ENCODE data around the gene ZDHHC21. TPM values are rescaled to one million over a fixed set of nuclear protein-coding genes. Genes with fewer than 3 reads are reported as not detected.

The ZDHHC21 gene
- total RNA-seq, 2 donors from 2014 or later, result 12.0 to 12.8 TPM

DNA sequence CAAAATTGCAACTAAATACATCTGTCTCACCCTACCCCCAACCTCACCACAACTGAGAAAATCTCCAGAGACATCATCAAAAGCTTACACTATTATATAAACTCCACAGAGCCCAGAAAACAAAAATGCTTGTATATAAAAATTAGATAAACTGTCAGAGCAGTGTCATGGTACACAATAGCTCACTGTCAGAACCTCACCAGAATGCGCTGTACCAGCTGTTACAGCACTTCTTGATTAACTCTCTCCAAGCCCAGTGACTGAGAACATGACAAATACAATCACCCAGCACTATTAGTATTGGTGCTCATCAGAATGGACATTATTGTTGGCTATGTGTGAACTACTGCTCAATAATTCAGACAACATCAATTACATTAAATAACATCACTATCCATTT, 65.7 kb downstream of the ZDHHC21 start:
- Mint-ChIP-seq H3K27ac (no peak overlapping the region), H3K9me3 (no peaks in the 10 kb centered on the region), H3K36me3 (peaks cover 6% of the 10 kb centered on the region)

DNA sequence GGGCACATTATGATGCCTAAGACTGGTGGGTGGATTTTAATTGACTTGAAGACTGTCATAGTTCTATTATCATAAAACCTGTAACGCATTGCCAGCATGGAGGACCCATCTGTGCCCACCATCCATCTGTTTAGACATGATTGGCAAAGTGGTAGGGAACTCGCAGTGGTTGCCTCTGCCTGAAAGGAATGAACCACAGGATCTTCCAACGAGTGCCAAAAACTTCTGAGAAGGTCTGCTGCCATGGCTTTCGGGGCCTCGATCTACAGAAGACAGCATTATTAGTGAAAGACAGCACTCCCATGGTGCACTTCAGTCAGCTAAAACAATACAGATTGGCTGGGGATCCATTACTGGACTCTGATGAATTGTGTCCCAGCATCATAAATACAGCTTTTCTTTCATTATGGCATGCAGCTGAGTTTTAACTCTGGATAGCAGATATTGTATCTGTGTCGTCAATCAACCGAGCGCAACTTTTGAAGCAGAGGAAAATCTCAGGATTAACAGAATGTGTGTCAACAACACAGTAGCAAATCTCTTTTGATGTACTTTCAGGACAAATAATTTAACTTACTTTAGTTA, 74.3 kb downstream of the ZDHHC21 start:
- Mint-ChIP-seq H3K4me3 (no peak overlapping the region), H3K27ac (no peak overlapping the region), H3K4me1 (ENCODE audit: low read depth in 2 of 2) (no peaks in the 10 kb centered on the region), H3K27me3 (no peaks in the 10 kb centered on the region), H3K9me3 (no peaks in the 10 kb centered on the region), H3K36me3 (no peaks in the 10 kb centered on the region)
- ATAC-seq (no peak), DNase-seq (ENCODE audit: low spot score) (no peak)

More for the DNA sequence above, 65.7 kb downstream of the ZDHHC21 start:
- no peak for ATAC-seq
- no peak for DNase-seq (ENCODE audit: low spot score)
- no peaks in the 10 kb centered on the region for H3K27me3 Mint-ChIP-seq
- H3K4me1 Mint-ChIP-seq (ENCODE audit: low read depth in 2 of 2), result peaks cover 0 to 6% of the 10 kb centered on the region in 2 donors
- H3K4me3 Mint-ChIP-seq, result no peak overlapping the region

DNA sequence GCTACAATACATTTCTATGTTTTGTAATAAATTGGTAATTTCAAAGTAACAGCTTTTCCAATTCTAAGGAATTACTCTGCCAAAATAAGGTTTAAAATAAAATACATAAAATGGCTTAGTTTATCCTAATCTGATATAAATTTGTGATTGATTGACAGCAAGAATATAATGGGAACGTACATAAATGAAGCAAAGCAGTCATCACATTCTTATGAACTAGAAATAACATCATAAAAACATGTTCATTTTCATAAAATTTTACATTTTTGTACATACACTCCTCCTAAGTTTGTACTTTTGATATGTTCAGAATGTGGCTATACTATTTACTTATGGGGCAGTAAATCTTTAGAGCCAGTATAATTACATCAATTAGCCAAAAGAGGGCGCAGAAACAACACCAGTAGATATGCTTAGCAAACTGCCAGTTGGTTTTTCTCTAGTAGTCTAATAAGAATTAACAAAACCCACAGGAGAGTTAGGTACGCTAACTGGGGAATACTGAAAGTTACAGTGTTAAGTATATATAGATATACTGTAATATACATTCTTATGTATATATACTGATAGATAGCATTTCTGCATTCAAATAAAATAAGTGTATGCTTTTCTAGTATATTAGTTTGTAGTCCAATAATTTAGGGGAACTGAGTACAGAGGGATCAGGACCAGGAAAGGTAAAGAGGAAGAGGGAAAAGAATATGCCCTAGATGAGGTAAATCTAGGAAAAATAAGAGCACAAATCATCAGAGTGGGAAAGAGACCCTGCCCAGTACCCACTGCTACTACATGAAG, 76.8 kb downstream of the ZDHHC21 start:
- no peak for DNase-seq (ENCODE audit: low spot score)
- no peaks in the 10 kb centered on the region for H3K4me1 Mint-ChIP-seq (ENCODE audit: low read depth in 2 of 2)

DNA sequence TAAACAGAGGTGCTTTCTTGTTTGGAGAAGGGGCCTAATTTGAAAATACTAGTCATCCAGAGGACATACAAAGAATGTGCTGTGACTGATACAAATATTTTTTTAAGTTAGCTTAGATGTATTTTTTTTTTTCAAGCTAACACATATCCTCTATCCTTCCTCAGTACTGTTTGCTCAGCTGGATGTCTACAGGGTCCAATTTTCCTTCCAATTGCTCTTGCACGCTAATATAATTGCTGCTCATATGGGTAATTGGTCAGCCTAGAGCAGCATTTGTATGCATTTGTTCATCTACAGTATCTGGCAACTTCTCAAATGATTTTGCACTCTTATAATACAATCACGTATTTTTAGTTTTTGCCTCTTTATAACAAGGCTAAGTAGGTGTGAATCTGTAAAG, 84.7 kb downstream of the ZDHHC21 start:
- no peak overlapping the region for H3K27ac Mint-ChIP-seq
- DNase-seq (ENCODE audit: low spot score) (no peak), ATAC-seq (no peak)
- no peaks in the 10 kb centered on the region for H3K27me3 Mint-ChIP-seq
- H3K9me3 Mint-ChIP-seq, result no peaks in the 10 kb centered on the region
- no peaks in the 10 kb centered on the region for H3K4me1 Mint-ChIP-seq (ENCODE audit: low read depth in 2 of 2)
- no peak overlapping the region for H3K4me3 Mint-ChIP-seq
- no peaks in the 10 kb centered on the region for H3K36me3 Mint-ChIP-seq

More for the DNA sequence above, 76.8 kb downstream of the ZDHHC21 start:
- no peak for ATAC-seq
- no peak overlapping the region for H3K27ac Mint-ChIP-seq
- no peaks in the 10 kb centered on the region for H3K27me3 Mint-ChIP-seq
- no peaks in the 10 kb centered on the region for H3K9me3 Mint-ChIP-seq
- no peaks in the 10 kb centered on the region for H3K36me3 Mint-ChIP-seq
- H3K4me3 Mint-ChIP-seq, result no peak overlapping the region

DNA sequence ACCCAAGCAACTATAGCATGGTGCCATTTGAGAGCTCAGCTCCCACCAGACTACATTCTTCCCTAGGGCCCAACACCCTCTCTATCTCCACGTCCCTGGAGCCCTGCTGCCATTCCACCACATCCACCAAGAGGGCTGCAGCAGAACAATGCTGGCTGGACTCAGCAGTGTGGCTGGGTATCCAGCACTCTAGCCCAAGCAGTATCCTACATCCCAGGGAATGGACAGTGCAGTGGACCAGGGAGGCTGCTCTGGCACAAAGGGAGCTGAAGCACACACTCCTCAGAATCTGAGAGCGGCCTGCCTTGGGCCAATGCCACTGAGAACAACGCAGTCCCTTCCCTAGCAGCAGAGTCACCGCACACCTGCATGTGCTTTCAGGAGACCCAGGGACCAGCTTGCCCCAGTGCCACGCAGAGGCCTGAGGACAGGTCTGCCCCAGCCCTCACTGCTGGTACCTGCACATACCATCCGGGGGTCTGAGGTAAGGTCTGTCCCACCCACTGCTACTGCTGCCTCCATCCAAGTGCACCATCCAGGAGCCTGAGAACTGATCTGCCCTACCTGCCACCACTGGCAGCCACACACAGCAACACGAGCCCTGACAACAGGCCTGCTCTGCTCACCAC, 95.9 kb downstream of the ZDHHC21 start:
- no peaks in the 10 kb centered on the region for H3K27me3 Mint-ChIP-seq
- peaks cover 16% of the 10 kb centered on the region for H3K9me3 Mint-ChIP-seq
- H3K4me3 Mint-ChIP-seq, result no peak overlapping the region
- H3K27ac Mint-ChIP-seq, result no peak overlapping the region
- H3K4me1 Mint-ChIP-seq (ENCODE audit: low read depth in 2 of 2), result peaks cover 0 to 13% of the 10 kb centered on the region in 2 donors
- no peak for DNase-seq (ENCODE audit: low spot score)
- ATAC-seq, result peak; percentile 33 to 55
- peaks cover 32% of the 10 kb centered on the region for H3K36me3 Mint-ChIP-seq

DNA sequence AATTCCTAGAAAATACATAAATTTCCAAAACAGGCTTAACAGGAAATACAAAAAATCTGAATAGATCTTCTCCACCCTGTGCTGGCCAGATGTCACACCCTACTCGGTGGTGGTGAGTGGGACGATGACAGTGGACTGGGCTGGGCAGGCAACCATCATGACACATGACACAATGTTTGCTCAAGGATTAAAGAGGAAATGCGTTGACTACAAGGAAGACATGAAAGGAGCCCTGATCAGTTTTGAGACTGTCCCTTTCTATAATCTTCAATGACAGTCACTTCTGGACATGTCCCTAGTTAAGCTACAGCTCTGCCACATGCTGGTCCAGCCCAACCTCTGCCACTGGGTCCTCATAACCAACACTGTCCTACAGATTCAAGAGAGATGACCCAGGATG, 99.8 kb downstream of the ZDHHC21 start:
- DNase-seq (ENCODE audit: low spot score) (no peak), ATAC-seq (no peak)
- H3K9me3 Mint-ChIP-seq, result peaks cover 4% of the 10 kb centered on the region
- H3K4me3 Mint-ChIP-seq, result no peak overlapping the region
- H3K4me1 Mint-ChIP-seq (ENCODE audit: low read depth in 2 of 2), result peaks cover 0 to 7% of the 10 kb centered on the region in 2 donors
- no peak overlapping the region for H3K27ac Mint-ChIP-seq
- no peaks in the 10 kb centered on the region for H3K27me3 Mint-ChIP-seq
- peaks cover 23% of the 10 kb centered on the region for H3K36me3 Mint-ChIP-seq

DNA sequence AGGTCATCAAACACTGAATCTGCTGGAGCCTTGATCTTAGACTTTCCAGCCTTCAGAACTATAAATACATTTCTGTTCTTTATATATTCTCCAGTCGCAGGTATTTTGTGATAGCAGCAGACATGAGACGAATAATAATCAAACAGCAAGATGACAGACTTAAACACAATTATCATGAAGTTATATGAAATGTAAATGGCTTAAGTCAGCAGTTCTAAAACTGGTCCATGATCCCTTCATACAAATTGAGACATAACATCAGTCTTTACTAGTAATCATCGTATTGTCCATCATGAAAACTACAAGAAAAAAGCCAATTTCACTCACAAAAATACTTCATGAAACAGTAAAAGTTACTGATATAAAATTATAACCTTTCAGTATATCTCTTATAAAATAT, 101.8 kb downstream of the ZDHHC21 start:
- Mint-ChIP-seq H3K4me1 (ENCODE audit: low read depth in 2 of 2) (peaks cover 6% of the 10 kb centered on the region in 2 donors), H3K36me3 (peaks cover 26% of the 10 kb centered on the region), H3K9me3 (no peaks in the 10 kb centered on the region), H3K27me3 (no peaks in the 10 kb centered on the region), H3K4me3 (no peak overlapping the region), H3K27ac (no peak overlapping the region)
- ATAC-seq, result no peak
- DNase-seq (ENCODE audit: low spot score), result no peak

DNA sequence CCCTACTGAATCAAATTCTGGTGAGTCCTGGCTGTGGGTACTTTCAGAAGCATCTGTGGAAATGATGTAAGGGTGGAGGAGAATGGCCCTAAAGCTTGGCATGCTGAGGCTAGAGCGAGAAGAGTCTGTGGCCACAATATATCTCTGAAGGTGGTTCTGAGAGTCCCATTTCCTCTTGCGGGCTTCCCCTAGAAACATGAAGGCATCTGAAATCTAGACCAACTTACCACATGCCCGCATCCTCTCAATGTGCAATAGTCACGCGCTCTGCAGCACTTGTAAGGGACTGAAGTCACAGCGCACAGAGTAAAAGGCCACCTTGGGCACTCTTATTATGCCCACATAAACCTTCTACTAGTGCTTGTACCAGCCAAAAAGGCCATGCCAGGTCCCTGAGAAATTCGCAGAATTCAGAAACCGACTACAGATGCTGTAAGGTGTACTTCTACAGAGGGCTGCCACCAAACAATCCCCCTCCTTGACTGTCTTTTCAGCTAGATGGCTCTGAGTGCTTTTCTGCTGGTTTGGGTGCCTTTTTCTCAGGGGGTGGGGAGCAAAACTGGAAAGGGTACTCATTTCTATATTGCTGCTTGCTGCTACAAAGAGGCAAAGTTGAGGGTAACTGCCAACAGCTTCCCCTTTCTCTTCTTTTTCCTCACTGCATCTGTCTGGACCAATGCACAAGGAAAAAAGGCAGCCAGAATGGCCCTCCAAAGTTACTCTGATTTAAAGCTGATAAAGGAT, 107.3 kb downstream of the ZDHHC21 start:
- H3K27ac Mint-ChIP-seq, result peak overlapping the region in 1 of 2 donors; percentile 4
- H3K9me3 Mint-ChIP-seq, result no peaks in the 10 kb centered on the region
- ATAC-seq (peak; percentile 95 to 97), DNase-seq (ENCODE audit: low spot score) (peak; percentile 68)
- peaks cover 20 to 23% of the 10 kb centered on the region in 2 donors for H3K4me1 Mint-ChIP-seq (ENCODE audit: low read depth in 2 of 2)
- H3K36me3 Mint-ChIP-seq, result peaks cover 23% of the 10 kb centered on the region
- H3K4me3 Mint-ChIP-seq, result peak overlapping the region; percentile 28
- peaks cover 0 to 3% of the 10 kb centered on the region in 2 donors for H3K27me3 Mint-ChIP-seq

DNA sequence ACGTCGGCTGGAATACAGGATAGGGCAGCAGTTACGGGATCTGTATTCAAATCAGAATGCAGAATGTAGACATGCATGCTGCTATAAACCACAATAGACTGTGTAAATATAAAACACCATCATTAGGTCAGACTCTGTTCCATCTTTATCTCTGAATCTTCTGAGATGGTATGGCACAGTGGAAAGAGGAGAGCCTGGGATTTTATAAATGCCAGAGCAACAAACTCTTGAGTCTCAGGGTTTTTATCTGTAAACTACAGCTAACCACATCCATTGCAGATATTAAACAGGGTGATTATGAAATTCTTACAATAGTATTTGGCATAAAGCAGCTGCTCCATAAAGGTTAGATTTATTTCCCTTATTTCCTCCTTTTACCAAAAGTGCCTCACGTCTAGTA, 108.7 kb downstream of the ZDHHC21 start:
- peaks cover 4% of the 10 kb centered on the region for H3K9me3 Mint-ChIP-seq
- no peak overlapping the region for H3K4me3 Mint-ChIP-seq
- peaks cover 20 to 23% of the 10 kb centered on the region in 2 donors for H3K4me1 Mint-ChIP-seq (ENCODE audit: low read depth in 2 of 2)
- H3K27me3 Mint-ChIP-seq, result peaks cover 0 to 6% of the 10 kb centered on the region in 2 donors
- ATAC-seq (no peak), DNase-seq (ENCODE audit: low spot score) (no peak)
- no peak overlapping the region for H3K27ac Mint-ChIP-seq
- H3K36me3 Mint-ChIP-seq, result peaks cover 28% of the 10 kb centered on the region

DNA sequence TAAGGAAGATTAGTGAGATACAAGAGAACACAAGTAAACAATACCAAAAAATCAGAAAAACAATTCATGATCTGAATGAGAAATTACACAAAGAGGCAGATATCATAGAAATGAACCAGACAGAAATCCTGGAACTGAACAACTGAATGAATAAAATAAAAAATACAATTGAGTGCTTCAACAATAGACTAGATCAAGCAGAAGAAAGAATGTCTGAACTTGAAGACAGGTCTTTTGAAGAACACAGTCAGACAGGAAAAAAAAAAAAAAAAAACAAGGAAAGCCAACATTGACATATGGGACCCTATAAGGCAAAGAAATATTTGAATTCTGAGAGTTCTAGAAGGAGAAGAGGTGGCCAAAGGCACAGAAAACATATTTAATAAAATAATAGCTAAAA, 115.2 kb downstream of the ZDHHC21 start:
- Mint-ChIP-seq H3K27me3 (peaks cover 0 to 6% of the 10 kb centered on the region in 2 donors), H3K4me3 (no peak overlapping the region), H3K36me3 (peaks cover 43% of the 10 kb centered on the region), H3K4me1 (ENCODE audit: low read depth in 2 of 2) (peaks cover 1 to 3% of the 10 kb centered on the region in 2 donors), H3K9me3 (peaks cover 20% of the 10 kb centered on the region), H3K27ac (no peak overlapping the region)
- DNase-seq (ENCODE audit: low spot score) (no peak), ATAC-seq (no peak)

DNA sequence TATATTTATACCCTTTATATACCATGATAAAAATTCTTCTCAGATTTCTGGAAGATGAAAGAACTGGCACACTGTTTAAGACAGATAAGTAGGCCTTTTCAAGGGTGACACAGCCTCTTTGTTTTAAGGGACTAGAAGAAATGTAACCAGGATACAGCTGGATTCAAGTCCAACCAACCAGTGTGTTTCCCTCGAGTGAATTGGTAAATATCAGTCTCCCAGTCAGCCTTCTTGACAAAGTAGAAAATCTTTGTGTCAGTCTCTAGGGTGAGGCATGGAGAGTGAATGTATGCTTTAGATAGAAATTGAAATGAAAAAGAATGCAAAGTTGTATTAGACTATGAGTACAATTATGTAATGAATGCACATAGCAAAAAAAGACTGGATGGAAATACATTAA, 119.1 kb downstream of the ZDHHC21 start:
- ATAC-seq (no peak), DNase-seq (ENCODE audit: low spot score) (no peak)
- peaks cover 4 to 5% of the 10 kb centered on the region in 2 donors for H3K27me3 Mint-ChIP-seq
- peaks cover 39% of the 10 kb centered on the region for H3K36me3 Mint-ChIP-seq
- peaks cover 25% of the 10 kb centered on the region for H3K9me3 Mint-ChIP-seq
- H3K4me1 Mint-ChIP-seq (ENCODE audit: low read depth in 2 of 2), result peaks cover 0 to 3% of the 10 kb centered on the region in 2 donors
- no peak overlapping the region for H3K4me3 Mint-ChIP-seq
- H3K27ac Mint-ChIP-seq, result no peak overlapping the region

DNA sequence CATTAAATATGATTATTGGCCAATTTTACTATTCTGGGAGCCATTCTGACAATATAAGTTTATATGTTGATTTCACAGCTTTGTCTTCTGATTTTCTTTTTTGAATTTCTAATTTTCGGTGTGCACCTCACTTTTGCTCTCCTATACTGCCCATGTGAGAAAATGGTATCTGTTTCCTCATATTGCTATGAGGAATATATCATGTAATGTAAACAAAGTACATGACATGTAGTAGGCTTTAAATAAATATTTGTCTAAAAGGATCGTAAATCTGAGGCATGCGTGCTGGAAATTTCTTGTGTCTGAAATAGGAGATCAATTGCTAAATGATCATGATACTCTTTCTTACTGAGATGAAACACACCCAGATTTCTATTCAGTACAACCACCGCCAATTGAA, 119.9 kb downstream of the ZDHHC21 start:
- ATAC-seq (no peak), DNase-seq (ENCODE audit: low spot score) (no peak)
- Mint-ChIP-seq H3K9me3 (peaks cover 20% of the 10 kb centered on the region), H3K4me1 (ENCODE audit: low read depth in 2 of 2) (peaks cover 0 to 3% of the 10 kb centered on the region in 2 donors), H3K4me3 (no peak overlapping the region), H3K27me3 (peaks cover 4 to 5% of the 10 kb centered on the region in 2 donors), H3K27ac (no peak overlapping the region), H3K36me3 (peaks cover 32% of the 10 kb centered on the region)

DNA sequence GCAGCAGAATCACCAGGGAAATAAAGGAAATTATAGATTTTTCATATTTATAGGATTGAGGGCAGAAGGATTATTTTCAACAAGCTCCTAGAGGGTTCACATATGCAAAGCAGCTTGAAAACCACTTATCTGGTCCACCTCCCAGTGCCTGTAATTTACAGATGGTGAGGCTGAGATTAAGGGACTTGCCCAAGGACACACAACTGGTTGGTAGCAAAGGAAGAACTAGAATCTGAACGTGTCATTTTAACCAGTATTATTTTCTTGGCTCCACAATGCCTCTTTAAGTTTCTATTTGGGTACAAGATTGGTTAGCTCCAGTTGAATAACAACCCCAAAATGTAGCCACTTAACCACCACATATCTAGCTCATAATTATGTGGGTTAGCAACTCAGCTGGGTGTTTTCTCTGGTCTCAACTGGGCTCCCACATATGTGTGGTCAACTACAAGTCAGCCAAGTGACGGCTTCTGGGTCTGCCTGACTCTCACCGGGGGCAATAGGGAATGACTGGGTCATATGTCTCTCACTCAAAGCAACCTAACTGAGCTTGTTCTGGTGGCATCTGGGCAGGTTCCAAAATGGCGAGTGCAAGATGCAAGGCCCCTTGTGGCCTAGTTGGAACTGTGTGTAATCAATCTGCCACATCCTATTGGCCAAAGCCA, 127.7 kb downstream of the ZDHHC21 start:
- no peak for DNase-seq (ENCODE audit: low spot score)
- Mint-ChIP-seq H3K4me1 (ENCODE audit: low read depth in 2 of 2) (peaks cover 0 to 3% of the 10 kb centered on the region in 2 donors), H3K36me3 (peaks cover 5% of the 10 kb centered on the region), H3K27ac (no peak overlapping the region), H3K9me3 (peaks cover 13% of the 10 kb centered on the region), H3K4me3 (no peak overlapping the region), H3K27me3 (peaks cover 5 to 6% of the 10 kb centered on the region in 2 donors)
- ATAC-seq, result peak; percentile 15 to 53
